GM19023 (cell line): ENCODE data around the gene DNAAF6.
"Not testable (repeated sequence)": the region's sequence is repeated elsewhere in the genome, so short reads cannot be mapped to it uniquely, and the experiment has no call there.

Experiments used
- ATAC-seq: cut with Tn5 transposase; IDR thresholded peaks from one replicate; pipeline ENCODE4 v1.9.1; 2021; ENCODE audit warnings: mild to moderate bottlenecking, moderate library complexity; ENCODE audit not compliant: unreplicated experiment

The DNAAF6 gene

GRCh38 chrX:107205770-107206696 is at the start of gene DNAAF6, which contains the start of gene NUP62CL:
DNAAF6 (plus strand) TSS chrX:107206611; CDS start chrX:107212876, 6,265 bp downstream.
NUP62CL (minus strand) TSS chrX:107206433; CDS start chrX:107175146, 31,287 bp downstream.
- ATAC-seq = peak; percentile 96

DNA sequence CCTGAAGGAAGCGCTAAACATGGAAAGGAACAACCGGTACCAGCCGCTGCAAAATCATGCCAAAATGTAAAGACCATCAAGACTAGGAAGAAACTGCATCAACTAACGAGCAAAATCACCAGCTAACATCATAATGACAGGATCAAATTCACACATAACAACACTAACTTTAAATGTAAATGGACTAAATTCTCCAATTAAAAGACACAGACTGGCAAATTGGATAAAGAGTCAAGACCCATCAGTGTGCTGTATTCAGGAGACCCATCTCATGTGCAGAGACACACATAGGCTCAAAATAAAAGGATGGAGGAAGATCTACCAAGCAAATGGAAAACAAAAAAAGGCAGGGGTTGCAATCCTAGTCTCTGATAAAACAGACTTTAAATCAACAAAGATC is 48.8 kb upstream of the DNAAF6 start:
- ATAC-seq = not testable (repeated sequence)

GRCh38 chrX:107167163-107167921 is 39.1 kb upstream of the DNAAF6 start:
- ATAC-seq = no peak

- ATAC-seq = no peak
These were observed 38.2 kb upstream of the DNAAF6 start for GRCh38 chrX:107168257-107168656.

GRCh38 chrX:107168712-107169111 is 37.7 kb upstream of the DNAAF6 start:
- no peak for ATAC-seq

DNA sequence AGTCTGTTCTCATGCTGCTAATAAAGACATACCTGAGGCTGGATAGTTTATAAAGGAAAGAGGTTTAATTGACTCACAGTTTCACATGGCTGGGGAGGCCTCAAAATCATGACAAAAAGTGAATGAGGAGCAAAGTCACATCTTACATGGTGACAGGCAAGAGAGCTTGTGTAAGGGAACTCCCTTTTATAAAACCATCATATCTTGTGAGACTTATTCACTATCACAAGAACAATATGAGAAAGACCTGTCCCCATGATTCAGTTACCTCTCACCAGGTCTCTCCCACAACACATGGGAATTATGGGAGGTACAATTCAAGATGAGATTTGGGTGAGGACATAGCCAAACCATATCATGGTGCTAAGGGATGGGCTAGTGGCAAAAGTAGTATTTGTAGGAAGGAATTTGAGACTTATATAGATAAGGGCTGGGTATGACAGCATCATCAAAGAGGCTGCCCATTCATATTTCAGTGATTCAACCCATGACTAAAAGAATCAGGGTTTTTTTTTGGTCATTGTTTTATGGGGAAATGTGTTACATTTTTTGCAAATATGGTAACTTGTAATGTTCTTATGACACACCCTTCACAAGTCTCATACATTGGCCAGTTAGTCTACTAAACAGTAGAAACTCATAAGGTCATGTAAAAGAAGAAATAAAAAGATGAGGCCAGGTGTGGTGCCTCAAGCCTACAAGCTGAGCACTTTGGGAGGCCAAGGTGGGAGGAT is 34.9 kb upstream of the DNAAF6 start:
- ATAC-seq = no peak

- ATAC-seq = no peak
These were observed 9.1 kb upstream of the DNAAF6 start for GRCh38 chrX:107197319-107197718.

- not testable (repeated sequence) for ATAC-seq
These were observed 8.3 kb upstream of the DNAAF6 start for GRCh38 chrX:107198074-107198473.

- no peak for ATAC-seq
These were observed 6.9 kb upstream of the DNAAF6 start for GRCh38 chrX:107199491-107199890.

- no peak for ATAC-seq
These were observed 2.3 kb upstream of the DNAAF6 start for GRCh38 chrX:107204068-107204605.

DNA sequence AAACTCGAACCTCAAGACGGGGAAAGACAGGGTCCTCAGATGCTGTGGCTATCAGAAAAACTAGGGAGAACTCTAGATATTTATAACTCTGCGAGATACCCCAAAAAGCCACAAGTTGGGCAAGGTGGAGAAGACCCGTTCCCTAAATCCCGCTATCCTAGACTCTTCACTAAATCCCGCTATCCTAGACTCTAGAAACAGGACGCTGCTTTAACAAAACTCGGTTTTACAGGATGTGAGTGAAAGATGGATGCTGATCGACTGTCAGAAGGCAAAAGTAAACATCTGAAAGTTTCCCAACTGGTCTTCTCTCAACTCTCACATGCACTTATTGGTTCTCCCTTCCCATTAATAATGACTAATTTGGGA is 270 bp downstream of the DNAAF6 start:
- no peak for ATAC-seq

DNA sequence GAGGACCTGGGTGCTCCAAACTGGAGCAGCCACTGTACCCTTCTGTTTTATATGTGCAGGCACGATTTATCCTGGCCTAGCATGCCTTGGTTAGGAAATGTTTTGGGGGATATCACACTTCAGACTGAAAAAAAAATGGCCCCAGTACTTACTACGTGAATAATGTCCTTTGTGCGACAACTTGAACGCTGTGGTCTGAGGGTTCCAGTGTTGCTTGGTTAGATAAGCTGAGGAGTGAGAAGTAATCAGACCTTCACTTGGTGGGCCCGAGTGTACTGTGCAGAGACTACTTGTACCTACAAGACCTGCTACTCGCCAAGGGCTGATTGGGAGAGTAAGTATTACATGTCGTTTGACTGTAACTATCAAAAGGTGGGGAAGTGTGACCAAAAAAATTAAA is 678 bp downstream of the DNAAF6 start:
- ATAC-seq = no peak

DNA sequence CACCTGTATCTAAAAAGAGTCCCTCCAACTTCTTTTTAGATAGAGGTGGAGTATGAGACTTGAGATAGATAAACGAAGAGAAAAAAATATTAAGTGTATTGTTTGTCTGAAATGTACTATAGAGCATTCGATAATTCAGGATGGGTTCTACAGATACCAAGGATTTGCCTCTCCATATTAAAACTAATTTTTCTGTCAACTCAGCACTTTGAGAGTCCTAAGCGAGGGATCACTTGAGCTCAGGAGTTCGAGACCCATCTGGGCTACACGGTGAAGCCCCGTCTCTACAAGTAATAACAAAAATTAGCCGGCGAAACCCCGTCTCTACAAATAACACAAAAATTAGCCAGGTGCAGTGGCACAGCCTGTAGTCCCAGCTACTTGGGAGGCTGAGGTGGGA is 1.5 kb downstream of the DNAAF6 start:
- no peak for ATAC-seq

DNA sequence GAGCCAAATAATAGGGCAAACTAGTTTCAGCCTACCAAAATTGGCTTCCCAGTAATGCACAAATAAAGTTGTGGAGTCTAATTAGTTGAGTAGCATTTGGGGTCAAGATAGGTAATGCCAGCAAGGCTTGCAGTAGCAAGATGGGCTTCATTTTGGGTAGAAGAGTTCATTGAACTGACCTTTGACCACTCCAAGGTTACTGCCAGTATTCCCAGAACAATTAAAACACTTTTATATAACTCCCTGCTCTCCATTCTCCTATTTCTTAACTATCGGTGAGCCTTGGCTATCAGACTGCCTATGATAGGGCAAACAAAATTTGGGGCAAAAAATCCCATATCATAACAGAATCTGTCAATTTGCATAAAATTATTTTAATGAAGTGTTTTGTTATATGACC is 7.1 kb downstream of the DNAAF6 start:
- ATAC-seq = no peak

DNA sequence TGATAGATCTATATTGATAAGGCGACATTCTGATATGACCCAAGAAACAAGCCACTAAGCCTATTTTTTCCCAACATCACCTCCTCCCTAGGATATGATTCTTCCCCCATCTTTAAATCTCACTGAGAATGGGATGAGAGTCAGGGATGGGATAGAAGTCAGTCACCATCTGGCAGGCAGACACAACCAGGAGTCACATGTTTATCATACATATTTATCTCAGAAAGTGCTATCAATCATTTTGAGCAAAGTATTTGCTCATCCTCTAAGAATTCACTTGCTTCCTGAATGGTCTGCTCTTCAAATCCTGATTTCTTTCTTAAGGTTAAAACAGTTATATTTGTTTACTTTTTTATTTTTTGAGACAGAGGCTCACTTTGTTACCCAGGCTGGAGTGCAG is 20.3 kb downstream of the DNAAF6 start:
- no peak for ATAC-seq

GRCh38 chrX:107227780-107228485 is 21.5 kb downstream of the DNAAF6 start:
- no peak for ATAC-seq

GRCh38 chrX:107228486-107228819 is 22.0 kb downstream of the DNAAF6 start:
- no peak for ATAC-seq

DNA sequence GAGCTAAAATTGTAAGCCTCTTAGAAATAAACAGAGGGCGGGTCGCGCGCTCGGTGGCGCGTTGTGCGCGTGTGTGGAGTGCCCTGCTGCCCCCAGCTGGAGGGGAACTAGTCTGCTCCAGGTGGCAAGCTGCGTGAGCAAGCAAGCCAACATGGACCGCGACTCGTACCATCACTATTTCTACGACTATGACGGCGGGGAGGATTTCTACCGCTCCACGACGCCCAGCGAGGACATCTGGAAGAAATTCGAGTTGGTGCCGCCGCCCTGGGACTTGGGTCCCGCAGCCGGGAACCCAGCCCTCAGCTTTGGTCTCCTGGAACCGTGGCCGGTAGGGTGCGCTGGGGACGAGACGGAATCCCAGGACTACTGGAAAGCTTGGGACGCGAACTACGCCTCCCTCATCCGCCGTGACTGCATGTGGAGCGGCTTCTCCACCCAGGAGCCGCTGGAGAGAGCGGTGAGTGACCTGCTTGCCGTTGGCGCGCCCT is 66.1 kb downstream of the DNAAF6 start:
- no peak for ATAC-seq

DNA sequence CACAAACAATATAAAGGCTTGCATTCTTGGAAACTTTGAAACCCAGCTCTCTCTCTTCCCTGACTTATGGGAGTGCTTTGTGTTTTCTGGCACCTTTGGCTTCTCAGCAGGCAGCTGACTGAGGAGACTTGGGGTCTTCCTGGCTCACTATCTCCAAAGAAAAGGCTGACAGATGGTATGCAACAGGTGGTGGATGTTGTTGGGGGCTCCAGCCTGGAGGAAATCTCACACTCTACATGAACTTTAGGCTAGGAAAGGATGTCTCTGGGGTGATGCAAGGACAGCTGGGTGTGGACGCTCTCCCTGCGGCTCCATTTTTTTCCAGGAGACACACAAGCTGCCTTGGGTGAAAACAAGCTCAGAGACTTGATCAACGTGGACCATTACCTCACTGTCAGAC is 67.4 kb downstream of the DNAAF6 start:
- ATAC-seq = no peak

DNA sequence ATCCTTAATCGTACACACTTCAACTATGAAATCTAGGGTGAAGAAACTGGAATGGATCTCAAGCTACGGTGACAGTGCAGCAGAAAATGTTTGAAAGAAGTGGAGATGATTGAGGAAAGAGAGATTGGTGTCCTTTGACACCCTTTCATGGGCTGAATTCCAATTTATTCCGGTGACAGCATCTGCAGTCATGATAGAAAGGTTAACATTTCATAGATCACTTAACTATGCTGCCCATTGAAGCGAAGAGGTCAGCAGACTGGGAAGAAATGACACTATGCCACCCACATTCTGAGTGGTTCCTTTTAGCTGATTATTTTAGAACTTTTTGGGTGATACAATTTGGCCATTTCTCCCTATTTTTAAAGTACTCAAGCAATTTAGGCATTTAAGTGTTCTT is 82.3 kb downstream of the DNAAF6 start:
- no peak for ATAC-seq
